Hematopoietic multipotent progenitor cell treated with erythropoietin and hydrocortisone succinate and interleukin-3 and kit ligand, for 4 days (in vitro differentiated cells): ENCODE data around the gene CCDC57.

Experiments used
- DNase-seq: peaks from one replicate; pipeline ENCODE4 v3.0.0-alpha.2; 2015

The CCDC57 gene

GRCh38 chr17:82173351-82174041, 39.1 kb downstream of the CCDC57 start:
- DNase-seq, result no peak

GRCh38 chr17:82172486-82173160, 40.0 kb downstream of the CCDC57 start:
- no peak for DNase-seq

GRCh38 chr17:82171750-82172375, 40.8 kb downstream of the CCDC57 start:
- DNase-seq, result no peak

- DNase-seq, result peak; percentile 44
These were observed 42.2 kb downstream of the CCDC57 start for GRCh38 chr17:82170412-82170961.

- no peak for DNase-seq
These were observed 44.1 kb downstream of the CCDC57 start for GRCh38 chr17:82168568-82168967.

GRCh38 chr17:82167028-82167427, 45.6 kb downstream of the CCDC57 start:
- DNase-seq, result no peak

- DNase-seq, result no peak
These were observed 47.8 kb downstream of the CCDC57 start for GRCh38 chr17:82164853-82165252.

GRCh38 chr17:82161216-82161615, 51.4 kb downstream of the CCDC57 start:
- no peak for DNase-seq

GRCh38 chr17:82160075-82160474, 52.6 kb downstream of the CCDC57 start:
- DNase-seq, result no peak

- DNase-seq, result no peak
These were observed 53.8 kb downstream of the CCDC57 start for GRCh38 chr17:82158825-82159224.

- no peak for DNase-seq
These were observed 55.3 kb downstream of the CCDC57 start for GRCh38 chr17:82157046-82158035.

- DNase-seq, result no peak
These were observed 56.2 kb downstream of the CCDC57 start for GRCh38 chr17:82156284-82156925.

GRCh38 chr17:82155606-82156005, 57.0 kb downstream of the CCDC57 start:
- DNase-seq, result no peak

- no peak for DNase-seq
These were observed 57.7 kb downstream of the CCDC57 start for GRCh38 chr17:82154881-82155331.

- peak; percentile 90 for DNase-seq
These were observed 58.8 kb downstream of the CCDC57 start for GRCh38 chr17:82153745-82154375.

- no peak for DNase-seq
These were observed 59.3 kb downstream of the CCDC57 start for GRCh38 chr17:82153295-82153691.

- DNase-seq, result no peak
These were observed 59.9 kb downstream of the CCDC57 start for GRCh38 chr17:82152556-82153294.

GRCh38 chr17:82152114-82152513, 60.5 kb downstream of the CCDC57 start:
- DNase-seq, result no peak

GRCh38 chr17:82151106-82151957, 61.3 kb downstream of the CCDC57 start:
- DNase-seq, result no peak
